Activated CD4-positive, alpha-beta T cell treated with anti-CD3 and anti-CD28 coated beads for 4 hours (primary cell): ENCODE results near the gene KLRK1.
"Not testable (repeated sequence)": the region's sequence is repeated elsewhere in the genome, so short reads cannot be mapped to it uniquely, and the experiment has no call there.

ENCODE experiments used
- DNase-seq, 2 donors: peaks; one replicate each; pipeline ENCODE4 v3.0.0-alpha.2; 2020

KLRK1 gene

DNA sequence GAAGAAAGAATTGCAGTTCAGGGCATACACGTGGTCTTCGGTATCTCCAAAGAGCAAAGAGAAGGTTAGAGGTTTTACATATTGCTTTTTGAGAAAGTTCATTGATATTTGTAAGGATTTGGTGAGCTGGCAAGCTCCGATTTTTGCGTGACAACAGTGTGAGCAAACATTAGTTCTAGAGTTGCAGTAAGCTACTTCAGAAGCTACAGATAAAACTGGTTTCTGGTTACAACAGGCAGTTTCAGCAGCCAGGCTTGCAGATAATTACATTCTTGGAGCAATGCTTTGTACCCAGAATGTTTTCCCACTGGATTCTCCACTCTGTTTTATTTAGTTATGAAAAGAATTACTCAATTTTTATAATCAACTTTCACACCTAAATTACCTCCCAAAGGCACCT lies 28.2 kb downstream of the KLRK1 start:
- no peak for DNase-seq

DNA sequence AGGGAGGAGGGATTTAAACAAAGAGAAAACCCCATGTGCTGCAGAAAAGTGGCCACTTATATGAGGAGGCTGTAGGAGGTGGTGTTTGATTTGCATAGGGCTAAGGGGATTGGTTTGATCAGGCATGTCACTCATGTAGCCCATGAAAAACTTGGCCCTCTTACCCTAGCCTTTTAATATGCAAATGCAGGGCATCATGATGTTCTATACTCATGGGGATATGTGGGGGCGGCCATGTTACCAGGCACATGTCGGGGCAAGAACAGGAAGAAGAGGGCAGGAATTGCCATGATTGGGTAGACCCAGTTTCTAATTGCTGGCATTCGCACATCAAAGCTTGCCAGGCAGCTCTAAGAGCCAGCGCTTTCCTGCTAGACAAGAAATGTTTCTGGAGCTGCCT lies 28.8 kb downstream of the KLRK1 start:
- no peak for DNase-seq

DNA sequence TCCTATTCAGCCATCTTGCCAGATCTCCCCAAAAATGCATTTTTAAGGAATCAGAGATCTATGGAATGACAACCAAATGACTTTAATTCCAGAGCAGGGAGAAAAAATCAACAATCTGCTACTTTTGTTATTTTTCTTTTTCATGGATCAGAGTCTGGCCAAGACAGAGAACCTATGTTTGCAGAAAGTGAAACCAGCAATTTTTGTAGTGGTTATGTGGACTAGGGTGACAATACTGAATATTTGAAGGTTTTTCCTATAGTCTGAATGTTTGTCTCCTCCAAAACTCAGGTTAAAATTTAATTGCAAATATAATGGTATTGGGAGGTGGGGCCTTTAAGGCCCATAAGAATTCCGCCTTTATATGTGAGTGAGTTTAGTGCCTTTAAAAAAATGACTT lies 30.9 kb downstream of the KLRK1 start:
- DNase-seq, result no peak

- no peak for DNase-seq
These were observed 31.7 kb downstream of the KLRK1 start for GRCh38 chr12:10358131-10358530.

GRCh38 chr12:10354502-10354901 lies 35.3 kb downstream of the KLRK1 start:
- DNase-seq, result no peak

DNA sequence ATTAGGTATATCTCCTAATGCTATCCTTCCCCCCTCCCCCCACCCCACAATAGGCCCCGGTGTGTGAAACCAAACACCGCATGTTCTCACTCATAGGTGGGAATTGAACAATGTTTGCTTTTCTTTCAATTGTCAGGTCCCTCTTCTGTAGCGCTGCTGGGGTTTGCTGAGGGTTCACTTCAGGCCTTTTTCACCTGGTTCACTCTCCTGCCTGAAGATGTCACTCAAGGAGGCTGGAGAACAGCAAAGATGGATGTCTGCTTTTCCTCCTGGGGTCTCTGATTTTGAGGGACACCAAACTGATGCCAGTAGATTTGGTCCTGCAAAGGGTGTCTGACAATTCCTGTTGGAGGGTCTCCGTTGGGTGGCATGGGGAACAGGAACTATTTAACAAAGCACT lies 35.8 kb downstream of the KLRK1 start:
- no peak for DNase-seq

GRCh38 chr12:10351457-10351856 lies 38.4 kb downstream of the KLRK1 start:
- DNase-seq, result not testable (repeated sequence)

GRCh38 chr12:10341892-10342509 lies 47.8 kb downstream of the KLRK1 start:
- DNase-seq, result no peak

DNA sequence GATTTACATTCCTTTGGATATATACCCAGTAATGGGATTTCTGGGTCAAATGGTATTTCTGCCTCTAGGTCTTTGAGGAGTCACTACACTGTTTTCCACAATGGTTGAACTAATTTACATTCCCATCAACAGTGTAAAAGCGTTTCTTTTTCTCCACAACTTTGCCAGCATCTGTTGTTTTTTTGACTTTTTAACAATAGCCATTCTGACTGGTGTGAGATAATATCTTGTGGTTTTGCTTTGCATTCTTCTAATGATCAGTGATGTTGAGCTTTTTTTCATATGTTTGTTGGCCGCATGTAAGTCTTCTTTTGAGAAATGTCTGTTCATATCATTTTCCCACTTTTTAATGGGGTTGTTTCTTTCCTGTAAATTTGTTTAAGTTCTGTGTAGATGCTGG lies 48.9 kb downstream of the KLRK1 start:
- DNase-seq, result not testable (repeated sequence)

- no peak for DNase-seq
These were observed 50.6 kb downstream of the KLRK1 start for GRCh38 chr12:10339053-10339840.

- DNase-seq, result not testable (repeated sequence)
These were observed 51.4 kb downstream of the KLRK1 start for GRCh38 chr12:10338470-10338869.

GRCh38 chr12:10336196-10336595 lies 53.6 kb downstream of the KLRK1 start:
- DNase-seq, result not testable (repeated sequence)

DNA sequence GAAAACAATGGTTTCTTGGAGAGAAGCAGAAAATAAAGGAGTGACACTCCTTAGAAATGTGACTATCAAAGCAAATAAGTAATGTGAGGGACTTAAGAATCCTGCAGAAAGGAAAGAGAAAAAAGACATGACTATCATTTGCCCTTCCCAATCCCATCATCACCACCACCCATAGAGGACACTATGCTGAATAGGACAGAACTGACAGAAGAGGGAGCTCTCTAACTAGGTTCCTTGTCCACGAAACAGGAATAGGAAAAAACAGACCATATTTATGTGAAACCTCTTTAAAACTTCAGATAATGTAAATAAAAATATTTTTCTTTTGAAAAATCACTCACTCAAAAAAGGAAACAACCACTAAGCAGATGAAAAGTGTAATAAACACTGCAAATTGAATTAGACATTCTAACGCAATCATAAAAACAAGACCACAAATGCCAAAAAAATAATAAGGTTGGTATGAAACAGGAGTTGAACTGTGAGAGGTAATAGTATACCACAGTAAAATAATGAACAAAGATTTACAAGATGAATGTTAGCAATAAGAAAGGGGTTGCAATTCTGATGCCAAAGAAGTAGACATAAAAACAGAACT lies 58.1 kb downstream of the KLRK1 start:
- no peak for DNase-seq

GRCh38 chr12:10328691-10329090 lies 61.1 kb downstream of the KLRK1 start:
- DNase-seq, result not testable (repeated sequence)
